LNCaP clone FGC (cell line): ENCODE results near the gene TNNI3K.

ENCODE experiments used
- DNase-seq: peaks from one replicate; pipeline ENCODE4 v3.0.0-alpha.2; 2011; ENCODE audit warnings: low read depth
- H3K4me3 ChIP-seq: 2 replicates; pipeline ENCODE4 v1.5.1; 2011; ENCODE audit warnings: mild to moderate bottlenecking, low read depth, low read length, control low read depth
- CTCF ChIP-seq: IDR thresholded peaks from 2 replicates; pipeline ENCODE4 v1.5.1; 2012; ENCODE audit warnings: mild to moderate bottlenecking; ENCODE audit not compliant: control insufficient read depth, insufficient read depth; ENCODE audit errors: extremely low read depth

Gene TNNI3K

GRCh38 chr1:74396933-74397332, 161.7 kb downstream of the TNNI3K start:
- DNase-seq, result no peak
- no peak for TF ChIP-seq CTCF
- H3K4me3 ChIP-seq, result no peak overlapping the region

- H3K4me3 ChIP-seq, result no peak overlapping the region
- DNase-seq, result no peak
- no peak for TF ChIP-seq CTCF
These were observed 164.1 kb downstream of the TNNI3K start for GRCh38 chr1:74399249-74399648.

- H3K4me3 ChIP-seq, result no peak overlapping the region
- no peak for TF ChIP-seq CTCF
- DNase-seq, result no peak
These were observed 167.7 kb downstream of the TNNI3K start for GRCh38 chr1:74402873-74403272.

GRCh38 chr1:74403606-74404005, 168.4 kb downstream of the TNNI3K start:
- TF ChIP-seq CTCF, result no peak
- no peak overlapping the region for H3K4me3 ChIP-seq
- DNase-seq, result no peak

GRCh38 chr1:74406759-74407158, 171.6 kb downstream of the TNNI3K start:
- no peak for TF ChIP-seq CTCF
- H3K4me3 ChIP-seq, result no peak overlapping the region
- no peak for DNase-seq

GRCh38 chr1:74407902-74408301, 172.7 kb downstream of the TNNI3K start:
- no peak for DNase-seq
- H3K4me3 ChIP-seq, result no peak overlapping the region
- TF ChIP-seq CTCF, result no peak

GRCh38 chr1:74412244-74412643, 177.1 kb downstream of the TNNI3K start:
- H3K4me3 ChIP-seq, result no peak overlapping the region
- no peak for TF ChIP-seq CTCF
- no peak for DNase-seq
